RWPE2 (cell line): ENCODE results near the gene GATB.
A peak's percentile ranks its signal among the peaks of the same experiment; 100 is the strongest.

Experiments
- ATAC-seq: fragments of 200-7000 bp; cut with Tn5 transposase; 3 replicates; pipeline ENCODE4 v1.9.1; 2021; ENCODE audit warnings: low read depth
- DNase-seq: peaks from one replicate; pipeline ENCODE4 v3.0.0-alpha.2; 2020; ENCODE audit warnings: low spot score
- H3K27ac ChIP-seq: fragments of 450-650 bp; 2 replicates; pipeline ENCODE4 v1.5.1; 2017; ENCODE audit warnings: mild to moderate bottlenecking; ENCODE audit not compliant: poor library complexity, severe bottlenecking
- H3K27me3 ChIP-seq: fragments of 250-450 bp; sonication (Bioruptor Pico); 2 replicates; pipeline ENCODE4 v1.5.1; 2021; ENCODE audit warnings: mild to moderate bottlenecking, moderate library complexity; ENCODE audit not compliant: insufficient read depth, poor library complexity, severe bottlenecking
- H3K36me3 ChIP-seq: fragments of 250-450 bp; sonication (Bioruptor Pico); 2 replicates; pipeline ENCODE4 v1.5.1; 2020; ENCODE audit warnings: low read depth, mild to moderate bottlenecking, moderate library complexity
- H3K4me1 ChIP-seq: fragments of 250-450 bp; sonication (Bioruptor Pico); 2 replicates; pipeline ENCODE4 v1.5.1; 2021; ENCODE audit warnings: mild to moderate bottlenecking, moderate library complexity; ENCODE audit not compliant: insufficient read depth, poor library complexity, severe bottlenecking
- H3K4me3 ChIP-seq: fragments of 250-450 bp; sonication (Bioruptor Pico); 2 replicates; pipeline ENCODE4 v1.5.1; 2021; ENCODE audit warnings: mild to moderate bottlenecking, moderate library complexity; ENCODE audit not compliant: severe bottlenecking
- H3K9me3 ChIP-seq: fragments of 250-450 bp; sonication (Bioruptor Pico); 2 replicates; pipeline ENCODE4 v1.5.1; 2021; ENCODE audit warnings: mild to moderate bottlenecking, moderate library complexity; ENCODE audit not compliant: severe bottlenecking
- CTCF ChIP-seq: fragments of 450-650 bp; IDR thresholded peaks from one replicate; pipeline ENCODE4 v1.5.1; 2017; ENCODE audit warnings: mild to moderate bottlenecking, moderate library complexity; ENCODE audit not compliant: poor library complexity, severe bottlenecking

Gene GATB

GRCh38 chr4:151643564-151643963 is 117.2 kb downstream of the GATB start:
- DNase-seq (no peak), ATAC-seq (no peak)
- no peak overlapping the region for H3K27ac ChIP-seq
- H3K9me3 ChIP-seq = no peaks in the 10 kb centered on the region
- no peak overlapping the region for H3K4me3 ChIP-seq
- H3K4me1 ChIP-seq = peaks cover 3% of the 10 kb centered on the region
- no peaks in the 10 kb centered on the region for H3K27me3 ChIP-seq
- TF ChIP-seq CTCF = no peak
- peaks cover 4% of the 10 kb centered on the region; the same call in 1 of the 2 replicates for H3K36me3 ChIP-seq

GRCh38 chr4:151641983-151642382 is 118.8 kb downstream of the GATB start:
- H3K4me3 ChIP-seq = no peak overlapping the region
- peaks cover 3% of the 10 kb centered on the region for H3K4me1 ChIP-seq
- no peak for DNase-seq
- no peaks in the 10 kb centered on the region for H3K27me3 ChIP-seq
- H3K27ac ChIP-seq = no peak overlapping the region
- H3K36me3 ChIP-seq = peaks cover 5% of the 10 kb centered on the region; the same call in 1 of the 2 replicates
- TF ChIP-seq CTCF = no peak
- no peaks in the 10 kb centered on the region for H3K9me3 ChIP-seq
- ATAC-seq = no peak

- Histone ChIP-seq H3K27me3 (no peaks in the 10 kb centered on the region), H3K4me3 (no peak overlapping the region), H3K27ac (no peak overlapping the region), H3K9me3 (no peaks in the 10 kb centered on the region), H3K4me1 (peaks cover 3% of the 10 kb centered on the region), H3K36me3 (peaks cover 13% of the 10 kb centered on the region)
- DNase-seq (no peak), ATAC-seq (peak; percentile 79)
- TF ChIP-seq CTCF = no peak
These were observed 119.6 kb downstream of the GATB start for GRCh38 chr4:151641167-151641566.

- no peak overlapping the region for H3K4me3 ChIP-seq
- DNase-seq = no peak
These were observed 120.4 kb downstream of the GATB start for GRCh38 chr4:151640381-151640780.

More at GRCh38 chr4:151640381-151640780, 120.4 kb downstream of the GATB start:
- no peaks in the 10 kb centered on the region for H3K9me3 ChIP-seq
- no peaks in the 10 kb centered on the region for H3K27me3 ChIP-seq
- ATAC-seq = no peak
- peaks cover 3% of the 10 kb centered on the region for H3K4me1 ChIP-seq
- H3K27ac ChIP-seq = no peak overlapping the region
- peaks cover 15% of the 10 kb centered on the region for H3K36me3 ChIP-seq
- TF ChIP-seq CTCF = no peak
